Brain microvascular endothelial cell (primary cell): ENCODE results near the gene PEX6.

Experiments used
- DNase-seq: peaks from one replicate; pipeline ENCODE4 v3.0.0-alpha.2; 2020
- H3K27ac ChIP-seq: fragments of 250-450 bp; sonication (Bioruptor Pico); 2 replicates; pipeline ENCODE4 v1.5.1; 2020; ENCODE audit warnings: mild to moderate bottlenecking, moderate library complexity
- H3K27me3 ChIP-seq: fragments of 250-450 bp; sonication (Bioruptor Pico); replicated peaks from 2 replicates; pipeline ENCODE4 v1.5.1; 2020; ENCODE audit warnings: mild to moderate bottlenecking
- H3K36me3 ChIP-seq: fragments of 250-450 bp; sonication (Bioruptor Pico); replicated peaks from 2 replicates; pipeline ENCODE4 v1.5.1; 2020; ENCODE audit warnings: mild to moderate bottlenecking
- H3K4me3 ChIP-seq: 2 replicates; pipeline ENCODE4 v1.5.1; 2011; ENCODE audit warnings: low read depth, mild to moderate bottlenecking, control low read depth, low read length, moderate library complexity
- in situ Hi-C: cut with HindIII; loops from 2 replicates; pipeline ENCODE4 v1.10.0; 2017; ENCODE audit warnings: low sequenced_read_pairs, low pct_ligation_motif_present
- TF ChIP-seq, protein P1 (sequence below): IDR thresholded peaks from 2 replicates; pipeline ENCODE4 v1.5.1; 2011; ENCODE audit warnings: low read depth, mild to moderate bottlenecking, moderate library complexity, low read length, control low read depth, inconsistent platforms; ENCODE audit errors: missing control alignments

Gene PEX6

DNA sequence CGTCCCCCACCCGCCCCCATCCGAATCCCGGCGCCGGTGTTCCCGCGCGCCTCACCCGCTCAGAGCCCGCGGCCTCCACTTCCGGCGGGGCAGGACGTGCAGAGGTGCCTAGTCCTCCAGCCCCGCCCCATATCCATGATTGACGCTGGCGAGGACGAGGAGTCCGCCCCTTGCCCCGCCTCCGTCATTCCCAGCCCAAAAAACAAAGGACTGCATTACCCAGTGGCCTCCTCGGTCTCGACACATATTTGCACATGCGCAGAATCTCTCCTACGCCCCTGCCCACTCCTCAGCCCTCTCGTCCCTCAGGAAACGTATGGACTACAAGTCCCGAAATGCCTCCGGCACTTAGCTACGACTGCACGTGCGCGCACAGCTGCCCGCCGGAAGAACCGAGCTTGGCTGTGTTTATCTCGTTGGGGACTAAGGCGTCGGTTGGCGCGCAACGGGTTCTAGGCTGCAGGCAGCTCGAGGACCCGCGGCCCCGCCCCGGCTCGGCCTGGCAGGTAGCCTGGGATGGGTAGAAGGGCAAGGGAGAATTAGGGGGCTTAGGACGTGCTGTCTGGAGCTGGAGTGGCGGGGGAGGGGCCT lies 35.0 kb upstream of the PEX6 start, which contains the start of the genes KLHDC3 and MEA1:
Gene KLHDC3, plus strand, starts transcription at position 407 of the 591 bp plus-strand sequence. CDS start 2,944 bp downstream, outside the sequence.
Gene MEA1, minus strand, starts transcription at position 104 of the 591 bp plus-strand sequence. CDS start 133 bp downstream, outside the sequence.
- peak within 1 kb of the TSS; percentile 94 for H3K4me3 ChIP-seq
- peak; percentile 100 for DNase-seq
- H3K27ac ChIP-seq = peak within 1 kb of the TSS; percentile 83
- H3K36me3 ChIP-seq = peaks cover 43% of the 10 kb centered on the region
- H3K27me3 ChIP-seq = no peaks in the 10 kb centered on the region
- TF ChIP-seq, protein P1, sequence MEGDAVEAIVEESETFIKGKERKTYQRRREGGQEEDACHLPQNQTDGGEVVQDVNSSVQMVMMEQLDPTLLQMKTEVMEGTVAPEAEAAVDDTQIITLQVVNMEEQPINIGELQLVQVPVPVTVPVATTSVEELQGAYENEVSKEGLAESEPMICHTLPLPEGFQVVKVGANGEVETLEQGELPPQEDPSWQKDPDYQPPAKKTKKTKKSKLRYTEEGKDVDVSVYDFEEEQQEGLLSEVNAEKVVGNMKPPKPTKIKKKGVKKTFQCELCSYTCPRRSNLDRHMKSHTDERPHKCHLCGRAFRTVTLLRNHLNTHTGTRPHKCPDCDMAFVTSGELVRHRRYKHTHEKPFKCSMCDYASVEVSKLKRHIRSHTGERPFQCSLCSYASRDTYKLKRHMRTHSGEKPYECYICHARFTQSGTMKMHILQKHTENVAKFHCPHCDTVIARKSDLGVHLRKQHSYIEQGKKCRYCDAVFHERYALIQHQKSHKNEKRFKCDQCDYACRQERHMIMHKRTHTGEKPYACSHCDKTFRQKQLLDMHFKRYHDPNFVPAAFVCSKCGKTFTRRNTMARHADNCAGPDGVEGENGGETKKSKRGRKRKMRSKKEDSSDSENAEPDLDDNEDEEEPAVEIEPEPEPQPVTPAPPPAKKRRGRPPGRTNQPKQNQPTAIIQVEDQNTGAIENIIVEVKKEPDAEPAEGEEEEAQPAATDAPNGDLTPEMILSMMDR = no peak
- in situ Hi-C loops = no loop called here

DNA sequence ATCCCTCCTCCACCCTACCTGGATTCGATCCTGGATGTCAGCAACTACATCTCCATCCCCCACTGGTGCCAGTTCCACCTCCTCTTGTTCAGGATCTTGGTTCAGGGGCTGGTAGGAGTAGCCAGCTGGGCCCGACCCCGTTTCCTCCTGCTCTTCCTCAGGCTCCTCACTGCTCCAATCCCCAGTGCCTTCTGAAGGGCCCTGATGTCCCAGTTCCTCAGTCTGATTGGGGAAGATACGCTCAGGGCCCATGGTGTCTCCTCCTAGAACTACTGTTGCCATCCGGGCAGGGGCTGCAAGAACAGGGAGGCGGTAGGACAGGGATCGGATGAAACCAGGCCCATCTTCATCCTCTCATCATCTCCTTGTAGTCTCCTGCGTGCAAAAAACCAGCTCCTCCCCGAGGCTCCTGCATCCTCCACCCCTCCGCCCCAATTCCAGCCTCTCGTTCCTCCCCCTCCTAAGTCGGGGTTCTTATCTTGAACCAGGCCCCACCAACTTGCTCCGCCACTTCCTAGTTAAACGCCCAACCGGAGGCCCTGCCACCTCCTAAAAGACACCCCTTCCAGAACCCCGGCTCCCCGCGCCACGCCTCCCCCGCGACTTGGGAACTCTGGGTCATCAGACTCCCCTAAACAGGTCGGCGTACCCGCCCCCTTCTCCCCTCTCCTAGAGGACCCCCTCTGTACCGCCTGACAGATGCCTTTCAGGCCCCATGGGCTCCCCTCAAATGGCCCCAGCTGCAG lies 34.3 kb upstream of the PEX6 start:
- in situ Hi-C loops = no loop called here
- no peak for DNase-seq
- peak overlapping the region; percentile 94 for H3K4me3 ChIP-seq

DNA sequence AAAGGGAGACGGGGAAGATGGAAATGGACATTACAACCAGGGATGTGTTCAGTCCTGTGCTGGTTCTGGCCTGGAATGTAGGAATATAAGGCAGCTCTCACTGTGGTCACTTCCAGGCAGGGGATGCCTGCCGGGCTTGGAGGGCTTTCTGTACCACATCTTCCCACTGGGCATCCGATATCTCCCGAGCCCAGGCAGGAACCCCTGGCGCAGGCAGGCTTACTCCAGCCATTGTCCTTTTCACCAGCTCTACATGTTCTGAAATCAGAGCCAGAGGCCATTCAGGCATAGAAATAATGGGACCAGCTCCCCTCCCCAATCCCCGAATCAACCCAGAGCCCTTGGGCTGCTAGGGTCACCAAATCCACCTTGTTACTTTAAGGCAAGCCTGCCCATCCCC lies 33.4 kb upstream of the PEX6 start:
- H3K27ac ChIP-seq = no peak overlapping the region
- no peak for DNase-seq
- TF ChIP-seq, protein P1 = no peak
- in situ Hi-C loops = no loop called here
- no peaks in the 10 kb centered on the region for H3K27me3 ChIP-seq
- H3K36me3 ChIP-seq = peaks cover 45% of the 10 kb centered on the region
- no peak overlapping the region for H3K4me3 ChIP-seq

More for the DNA sequence above, 34.3 kb upstream of the PEX6 start:
- TF ChIP-seq, protein P1 = no peak
- H3K36me3 ChIP-seq = peaks cover 43% of the 10 kb centered on the region
- H3K27ac ChIP-seq = no peak overlapping the region
- no peaks in the 10 kb centered on the region for H3K27me3 ChIP-seq

DNA sequence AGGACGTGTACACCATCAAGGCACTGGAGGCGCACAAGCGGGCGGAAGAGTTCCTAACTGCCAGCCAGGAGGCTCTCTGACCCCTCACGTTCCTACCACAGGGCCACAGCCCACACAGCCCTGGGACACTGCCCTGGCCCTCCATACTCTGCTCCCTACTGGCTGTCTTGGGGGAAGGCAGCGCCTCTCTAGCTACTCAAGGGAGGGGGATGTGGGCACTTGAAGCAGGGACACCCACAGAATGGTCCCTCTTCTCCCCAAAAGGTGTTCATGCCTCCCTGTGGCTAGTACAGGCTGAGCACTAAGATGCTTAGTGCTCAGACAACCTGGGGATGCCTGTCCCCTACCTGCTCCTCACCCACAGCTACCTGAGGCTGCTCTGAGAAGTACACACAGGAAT lies 32.2 kb upstream of the PEX6 start:
- H3K36me3 ChIP-seq = peaks cover 50% of the 10 kb centered on the region

DNA sequence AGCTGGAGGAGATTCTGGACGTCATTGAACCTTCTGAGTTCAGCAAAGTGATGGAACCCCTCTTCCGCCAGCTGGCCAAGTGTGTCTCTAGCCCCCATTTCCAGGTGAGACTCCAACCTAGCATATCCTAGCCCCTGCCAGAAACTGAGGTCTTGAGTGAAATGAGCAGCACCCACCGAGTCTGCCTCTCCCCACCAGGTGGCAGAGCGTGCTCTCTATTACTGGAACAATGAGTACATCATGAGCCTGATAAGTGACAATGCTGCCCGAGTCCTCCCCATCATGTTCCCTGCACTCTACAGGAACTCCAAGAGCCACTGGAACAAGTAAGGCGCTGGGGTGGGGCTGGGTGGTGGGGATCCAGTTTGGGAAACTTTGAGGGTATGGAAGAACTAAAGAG lies 30.1 kb upstream of the PEX6 start:
- Histone ChIP-seq H3K4me3 (no peak overlapping the region), H3K27ac (no peak overlapping the region), H3K27me3 (no peaks in the 10 kb centered on the region), H3K36me3 (peaks cover 50% of the 10 kb centered on the region)
- in situ Hi-C loops = no loop called here
- TF ChIP-seq, protein P1 = peak; percentile 72
- peak; percentile 34 for DNase-seq

More for the DNA sequence above, 32.2 kb upstream of the PEX6 start:
- TF ChIP-seq, protein P1 = no peak
- DNase-seq = no peak
- H3K4me3 ChIP-seq = no peak overlapping the region
- H3K27me3 ChIP-seq = no peaks in the 10 kb centered on the region
- in situ Hi-C loops = no loop called here
- H3K27ac ChIP-seq = no peak overlapping the region
